Dermis blood vessel endothelial cell (primary cell): ENCODE results near the gene MUS81. TPM values are rescaled to one million over a fixed set of nuclear protein-coding genes. Genes with fewer than 3 reads are reported as not detected.

Source experiments
- total RNA-seq: library from RNA; depleted of rRNA; stranded (reverse); fragments of >200 nt; gene quantifications from 2 replicates; pipeline ENCODE4 v1.2.3, GENCODE V29; 2014

Gene MUS81
- total RNA-seq, 1 donor from 2014 or later = 49.7 TPM

Other genes with a start within 250 kb of the MUS81 start
- gene MAP3K11, start 246.2 kb upstream of the MUS81 start, total RNA-seq = 118 and 171 TPM in 2 replicates
- 18.0 and 34.8 TPM in 2 replicates for gene PCNX3, start 244.7 kb upstream of the MUS81 start, total RNA-seq
- gene SIPA1, start 222.3 kb upstream of the MUS81 start, total RNA-seq = 72.2 and 102 TPM in 2 replicates
- 17.3 and 17.7 TPM in 2 replicates for gene RELA, start 197.5 kb upstream of the MUS81 start, total RNA-seq
- gene KAT5, start 148.2 kb upstream of the MUS81 start, total RNA-seq = 35.7 and 38.5 TPM in 2 replicates
- gene RNASEH2C, start 139.6 kb upstream of the MUS81 start, total RNA-seq = 30.6 and 96.1 TPM in 2 replicates
- 11.6 and 13.8 TPM in 2 replicates for gene AP5B1, start 79.5 kb upstream of the MUS81 start, total RNA-seq
- gene OVOL1, start 73.4 kb upstream of the MUS81 start, total RNA-seq = not detected in 2 replicates
- 0.17 and 0.33 TPM in 2 replicates for gene SNX32, start 26.5 kb upstream of the MUS81 start, total RNA-seq
- 1,118 and 1,698 TPM in 2 replicates for gene CFL1, start 2.3 kb upstream of the MUS81 start, total RNA-seq
- 16.8 and 22.1 TPM in 2 replicates for gene EFEMP2, start 12.4 kb downstream of the MUS81 start, total RNA-seq
- gene CTSW, start 19.4 kb downstream of the MUS81 start, total RNA-seq = not detected in 2 replicates
- 161 and 189 TPM in 2 replicates for gene FIBP, start 28.0 kb downstream of the MUS81 start, total RNA-seq
- 69.3 and 163 TPM in 2 replicates for gene CCDC85B, start 30.2 kb downstream of the MUS81 start, total RNA-seq
- gene FOSL1, start 40.0 kb downstream of the MUS81 start, total RNA-seq = 3.6 and 4.9 TPM in 2 replicates
- gene C11orf68, start 58.6 kb downstream of the MUS81 start, total RNA-seq = 17.0 and 20.0 TPM in 2 replicates
- gene DRAP1, start 59.0 kb downstream of the MUS81 start, total RNA-seq = 64.9 and 93.9 TPM in 2 replicates
- not detected in 2 replicates for gene TSGA10IP, start 85.0 kb downstream of the MUS81 start, total RNA-seq
- 27.1 and 48.7 TPM in 2 replicates for gene SART1, start 101.3 kb downstream of the MUS81 start, total RNA-seq
- gene EIF1AD, start 141.7 kb downstream of the MUS81 start, total RNA-seq = 32.2 and 35.8 TPM in 2 replicates
- 18.2 and 23.2 TPM in 2 replicates for gene BANF1, start 142.1 kb downstream of the MUS81 start, total RNA-seq
- 0.17 and 0.60 TPM in 2 replicates for gene CST6, start 151.6 kb downstream of the MUS81 start, total RNA-seq
- gene CATSPER1, start 166.0 kb downstream of the MUS81 start, total RNA-seq = 0.34 TPM in 1 of 2 replicates, not detected in the other
- gene GAL3ST3, start 188.7 kb downstream of the MUS81 start, total RNA-seq = 0.60 and 1.4 TPM in 2 replicates
- gene SF3B2, start 191.9 kb downstream of the MUS81 start, total RNA-seq = 116 and 141 TPM in 2 replicates
- gene PACS1, start 209.8 kb downstream of the MUS81 start, total RNA-seq = 28.2 and 52.7 TPM in 2 replicates